ENCODE measurements around the gene FKBP1B. TPM values are rescaled to one million over a fixed set of nuclear protein-coding genes. Genes with fewer than 3 reads are reported as not detected.

Gene FKBP1B
- total RNA-seq, 1 experiment from 2014 or later: 58.6 TPM

GRCh38 chr2:24055750-24056149, 6.2 kb downstream of the FKBP1B start:
- TF ChIP-seq MYBL2 (CRISPR knock-in tag; IDR thresholded peaks at IDR 0.05) (no peak), ARID4B (CRISPR knock-in tag; IDR thresholded peaks at IDR 0.05; ENCODE audit: borderline replicate concordance) (no peak), E2F5 (CRISPR knock-in tag; IDR thresholded peaks at IDR 0.05) (no peak), GRHL2 (CRISPR knock-in tag; IDR thresholded peaks at IDR 0.05; ENCODE audit: insufficient replicate concordance, severe bottlenecking) (no peak), ZSCAN18 (CRISPR knock-in tag; IDR thresholded peaks at IDR 0.05) (no peak), ZNF138 (CRISPR knock-in tag; conservative IDR thresholded peaks at IDR 0.05) (no peak), HMGA2 (CRISPR knock-in tag; IDR thresholded peaks at IDR 0.05) (no peak), PREB (CRISPR knock-in tag; IDR thresholded peaks at IDR 0.05; ENCODE audit: borderline replicate concordance) (no peak), MXD4 (CRISPR knock-in tag; IDR thresholded peaks at IDR 0.05; ENCODE audit: borderline replicate concordance) (no peak), PRRX2 (CRISPR knock-in tag; IDR thresholded peaks at IDR 0.05) (no peak), ZMAT4 (CRISPR knock-in tag; IDR thresholded peaks at IDR 0.05) (no peak)
- ATAC-seq: no peak
- H3K27me3 Mint-ChIP-seq (ENCODE audit: low read depth): no peaks in the 10 kb centered on the region
- no peaks in the 10 kb centered on the region for H3K9me3 Mint-ChIP-seq
- ChIA-PET CTCF (no interaction called here), POLR2A (no interaction called here)
- peaks cover 22% of the 10 kb centered on the region for H3K36me3 Mint-ChIP-seq
- H3K4me3 Mint-ChIP-seq: no peak overlapping the region
- DNase-seq (ENCODE audit: low spot score): no peak
- no peaks in the 10 kb centered on the region; the same call in 1 of the 2 replicates for H3K4me1 Mint-ChIP-seq
- no peak overlapping the region for H3K27ac Mint-ChIP-seq

GRCh38 chr2:24058564-24059271, 9.2 kb downstream of the FKBP1B start:
- H3K27ac Mint-ChIP-seq: no peak overlapping the region; the same call in 1 of the 2 replicates
- no peaks in the 10 kb centered on the region; the same call in 1 of the 2 replicates for H3K4me1 Mint-ChIP-seq
- ATAC-seq: no peak
- no peaks in the 10 kb centered on the region for H3K27me3 Mint-ChIP-seq (ENCODE audit: low read depth)
- H3K9me3 Mint-ChIP-seq: no peaks in the 10 kb centered on the region
- DNase-seq (ENCODE audit: low spot score): no peak
- ChIA-PET POLR2A (no interaction called here), CTCF (interaction anchor here (3.1 kb wide), 1 partner anchor 131 kb away, joined by 38 read pairs; the partner anchor contains the start of gene ATAD2B)
- no peak overlapping the region for H3K4me3 Mint-ChIP-seq
- peaks cover 41% of the 10 kb centered on the region for H3K36me3 Mint-ChIP-seq
- TF ChIP-seq ZNF317 (CRISPR knock-in tag; IDR thresholded peaks at IDR 0.05; ENCODE audit: borderline replicate concordance, low read depth) (no peak), USF2 (CRISPR knock-in tag; IDR thresholded peaks at IDR 0.05) (no peak), E2F4 (CRISPR knock-in tag; IDR thresholded peaks at IDR 0.05; ENCODE audit: borderline replicate concordance, low read depth) (no peak), SOX15 (CRISPR knock-in tag; IDR thresholded peaks at IDR 0.05) (no peak), OVOL2 (CRISPR knock-in tag; IDR thresholded peaks at IDR 0.05; ENCODE audit: borderline replicate concordance) (no peak), MXD4 (CRISPR knock-in tag; IDR thresholded peaks at IDR 0.05; ENCODE audit: borderline replicate concordance) (no peak), AR (CRISPR knock-in tag; IDR thresholded peaks at IDR 0.05) (no peak), ZSCAN18 (CRISPR knock-in tag; IDR thresholded peaks at IDR 0.05) (no peak), GTF2I (CRISPR knock-in tag; conservative IDR thresholded peaks at IDR 0.05) (no peak)
